GM21723 (cell line): ENCODE results near the gene SCARB1.

ENCODE experiments used
- ATAC-seq: cut with Tn5 transposase; IDR thresholded peaks from one replicate; pipeline ENCODE4 v1.9.1; 2021; ENCODE audit warnings: mild to moderate bottlenecking, moderate library complexity; ENCODE audit not compliant: unreplicated experiment

SCARB1 gene

GRCh38 chr12:124736115-124737039 is 127.3 kb downstream of the SCARB1 start:
- ATAC-seq, result no peak

GRCh38 chr12:124734224-124734788 is 129.4 kb downstream of the SCARB1 start:
- ATAC-seq, result no peak

DNA sequence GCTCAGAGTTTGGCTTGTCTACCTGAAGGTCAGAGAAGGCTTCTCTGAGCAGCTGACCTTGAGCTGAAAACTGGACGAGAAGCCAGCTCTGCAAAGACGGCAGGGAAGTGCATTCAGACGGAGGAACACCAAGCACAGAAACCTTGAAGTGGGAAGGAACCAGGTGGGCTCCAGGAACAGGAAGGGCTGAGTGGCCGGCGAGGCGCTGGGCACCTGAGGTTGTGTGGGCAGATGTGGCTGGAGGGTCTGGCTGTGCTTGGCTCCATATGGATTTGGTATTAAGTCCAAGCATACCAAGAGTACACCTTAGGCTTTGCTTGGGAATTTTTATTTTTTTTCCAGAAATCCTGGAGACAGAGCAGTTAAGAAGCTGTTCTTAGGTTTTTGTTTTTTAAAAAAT is 130.6 kb downstream of the SCARB1 start:
- no peak for ATAC-seq

- no peak for ATAC-seq
Observed at GRCh38 chr12:124732275-124733075, 131.2 kb downstream of the SCARB1 start.

DNA sequence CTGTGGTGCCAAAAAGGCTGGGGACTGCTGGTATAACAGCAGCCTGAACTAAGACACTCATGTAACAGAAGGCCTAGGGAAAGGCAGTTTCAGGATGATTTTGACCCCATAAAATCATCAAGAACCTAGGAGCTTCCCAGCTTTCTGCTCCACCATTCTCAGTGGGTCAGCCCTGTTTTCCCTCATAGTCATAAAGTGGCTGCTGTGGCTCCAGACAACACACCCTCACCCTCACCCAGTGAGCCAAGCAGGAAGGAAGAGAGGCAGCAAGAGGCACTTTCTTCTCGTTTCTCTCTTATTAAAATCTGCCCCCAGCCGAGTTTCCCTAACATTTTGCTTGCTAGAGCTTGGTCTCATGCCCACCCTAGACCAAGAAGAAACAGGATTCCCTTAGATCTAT is 131.8 kb downstream of the SCARB1 start:
- no peak for ATAC-seq

DNA sequence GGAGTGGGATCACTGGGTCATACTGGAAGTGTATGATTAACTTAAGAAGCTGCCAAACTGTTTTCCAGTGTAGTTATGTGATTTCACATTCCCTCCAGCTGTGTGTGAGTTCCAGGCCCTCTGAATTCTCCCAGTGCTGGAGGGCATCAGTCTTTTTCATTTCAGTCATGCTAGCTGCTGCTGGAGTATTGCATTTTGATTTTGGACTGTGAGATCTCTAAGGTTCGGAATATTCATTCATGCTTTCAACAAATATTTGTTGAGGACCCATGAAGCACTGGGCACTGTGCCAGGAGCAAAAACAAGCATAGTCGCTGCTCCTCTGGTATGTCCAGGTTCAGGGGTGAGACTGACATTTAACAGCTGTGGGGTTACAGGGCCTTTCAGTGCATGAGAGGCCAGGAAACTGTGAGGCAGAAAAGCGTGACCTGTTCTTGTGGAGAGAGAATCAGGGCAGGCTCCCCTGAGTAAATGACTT is 133.2 kb downstream of the SCARB1 start:
- no peak for ATAC-seq

DNA sequence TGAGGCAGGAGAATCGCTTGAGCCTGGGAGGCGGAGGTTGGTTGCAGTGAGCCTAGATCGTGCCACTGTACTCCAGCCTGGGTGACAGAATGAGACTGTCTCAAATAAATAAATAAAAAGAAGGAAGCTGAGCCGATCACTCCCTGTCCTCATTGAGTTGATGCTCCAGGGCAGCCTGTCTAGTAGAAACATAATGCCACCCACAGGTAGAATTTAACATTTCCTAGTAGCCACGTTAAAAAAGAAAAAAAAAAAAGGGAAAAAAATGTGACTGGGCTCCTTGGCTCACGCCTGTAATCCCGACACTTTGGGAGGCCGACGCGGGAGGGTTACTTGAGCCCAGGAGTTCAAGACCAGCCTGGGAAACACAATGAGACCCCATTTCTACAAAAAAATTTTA is 135.7 kb downstream of the SCARB1 start:
- no peak for ATAC-seq

DNA sequence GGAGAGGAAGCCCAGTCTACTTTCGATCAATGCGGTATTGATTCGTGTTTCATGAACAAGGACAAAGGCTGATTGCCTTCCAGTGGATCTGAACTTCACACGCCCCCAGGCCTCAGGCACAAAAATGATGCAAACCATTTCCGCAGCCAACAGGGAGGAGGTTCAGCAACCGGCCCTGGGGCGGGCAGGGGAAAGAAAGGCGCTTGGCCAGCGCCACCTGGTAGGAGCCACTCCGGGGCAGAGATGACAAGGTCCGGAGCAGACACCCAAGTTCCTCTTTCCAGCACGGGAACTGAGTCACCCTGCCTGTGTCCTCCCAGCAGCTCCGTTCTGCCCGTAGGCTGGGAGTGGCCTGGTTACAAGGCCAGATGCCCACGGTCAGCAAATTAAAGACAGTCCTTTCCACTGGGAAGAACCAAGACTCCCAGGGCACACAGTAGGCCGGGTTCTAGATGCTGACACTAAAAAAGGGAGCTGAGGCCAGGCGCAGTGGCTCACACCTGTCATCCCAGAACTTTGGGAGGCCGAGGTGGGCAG is 136.3 kb downstream of the SCARB1 start:
- no peak for ATAC-seq
